ENCODE results near the gene DOK6. TPM values are rescaled to one million over a fixed set of nuclear protein-coding genes. Genes with fewer than 3 reads are reported as not detected.
"Not testable (repeated sequence)": the region's sequence is repeated elsewhere in the genome, so short reads cannot be mapped to it uniquely, and the experiment has no call there.

DOK6 gene
- total RNA-seq, 4 donors from 2014 or later: 0.20 to 0.37 (median 0.30) TPM

GRCh38 chr18:69854455-69854854 is 453.8 kb downstream of the DOK6 start:
- no peaks in the 10 kb centered on the region for H3K36me3 ChIP-seq
- no peak for DNase-seq
- H3K27ac ChIP-seq: no peak overlapping the region
- in situ Hi-C loops (cut with MboI; ENCODE audit: low pct_ligation_motif_present in 1 of 4, low pct_unique_long_range_greater_than_20kb in 1 of 4, low sequenced_read_pairs in 3 of 4): no loop called here
- 87% methylated on average over 1 of the region's 1 CpG; no CpG with 5 or more reads in 1 of the 2 donors for WGBS, 2 donors (ENCODE audit: low coverage in 1 of 2)
- H3K4me3 ChIP-seq: no peak overlapping the region
- H3K27me3 ChIP-seq: no peaks in the 10 kb centered on the region
- no peaks in the 10 kb centered on the region for H3K9me3 ChIP-seq
- TF ChIP-seq POLR2AphosphoS5 (IDR thresholded peaks at IDR 0.05): no peak
- TF ChIP-seq CTCF (IDR thresholded peaks at IDR 0.05): no peak
- no peak for TF ChIP-seq EP300 (IDR thresholded peaks at IDR 0.05; ENCODE audit: low read depth)
- no peak for TF ChIP-seq POLR2A (IDR thresholded peaks at IDR 0.05)
- peaks cover 0 to 5% (median 2%) of the 10 kb centered on the region in 4 donors for H3K4me1 ChIP-seq
- intact Hi-C loops (cut with DNase I; ENCODE audit: low total_unique reads): no loop called here

DNA sequence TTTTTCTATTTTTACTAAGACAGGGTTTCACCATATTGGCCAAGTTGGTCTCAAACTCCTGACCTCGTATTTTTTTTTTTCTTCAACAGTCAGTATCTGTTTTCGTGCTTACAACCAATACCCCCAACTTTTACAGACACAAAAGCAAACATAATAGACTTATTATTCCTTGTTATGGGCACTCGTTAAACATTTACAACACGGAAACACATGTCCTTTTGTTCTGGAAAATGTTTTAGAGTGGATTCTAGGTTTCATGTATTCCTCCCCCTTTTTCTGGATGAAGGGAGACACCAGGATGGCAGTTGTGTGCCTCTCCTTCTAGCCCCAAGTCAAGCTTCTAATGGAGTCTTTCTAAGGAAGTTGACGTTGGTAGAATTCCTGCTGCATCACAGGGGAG is 458.2 kb downstream of the DOK6 start:
- Histone ChIP-seq H3K27ac (no peak overlapping the region), H3K36me3 (no peaks in the 10 kb centered on the region), H3K27me3 (no peaks in the 10 kb centered on the region), H3K9me3 (no peaks in the 10 kb centered on the region), H3K4me1 (peaks cover 0 to 9% (median 4%) of the 10 kb centered on the region in 4 donors), H3K4me3 (no peak overlapping the region)
- TF ChIP-seq POLR2AphosphoS5 (IDR thresholded peaks at IDR 0.05): no peak
- no peak for TF ChIP-seq EP300 (IDR thresholded peaks at IDR 0.05; ENCODE audit: low read depth)
- TF ChIP-seq POLR2A (IDR thresholded peaks at IDR 0.05): no peak
- no peak for TF ChIP-seq CTCF (IDR thresholded peaks at IDR 0.05)
- intact Hi-C loops (cut with DNase I; ENCODE audit: low total_unique reads) (no loop called here), in situ Hi-C loops (cut with MboI; ENCODE audit: low pct_ligation_motif_present in 1 of 4, low pct_unique_long_range_greater_than_20kb in 1 of 4, low sequenced_read_pairs in 3 of 4) (no loop called here)
- 48 to 58% methylated on average over 4 to 5 of the region's 5 CpGs for WGBS, 2 donors (ENCODE audit: low coverage in 1 of 2)
- DNase-seq: no peak

DNA sequence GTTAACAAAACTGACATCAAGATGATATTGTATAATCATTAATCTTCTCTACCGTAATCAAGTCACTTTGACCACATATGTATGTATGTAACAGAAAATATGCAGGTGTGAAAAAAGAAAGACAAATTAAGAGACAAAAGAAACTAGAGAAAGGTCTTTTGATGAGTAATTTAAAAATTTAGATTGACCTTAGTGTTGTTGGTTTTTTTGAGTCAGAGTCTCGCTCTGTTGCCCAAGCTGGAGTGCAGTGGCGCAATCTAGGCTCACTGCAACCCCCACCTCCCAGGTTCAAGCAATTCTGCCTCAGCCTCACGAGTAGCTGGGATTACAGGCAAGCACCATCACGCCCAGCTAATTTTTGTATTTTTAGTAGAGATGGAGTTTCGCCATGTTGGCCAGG is 464.1 kb downstream of the DOK6 start:
- H3K4me1 ChIP-seq; H3K9me3 ChIP-seq; DNase-seq; H3K27ac ChIP-seq; H3K27me3 ChIP-seq; intact Hi-C loops (cut with DNase I; ENCODE audit: low total_unique reads); H3K36me3 ChIP-seq; H3K4me3 ChIP-seq; in situ Hi-C loops (cut with MboI; ENCODE audit: low pct_ligation_motif_present in 1 of 4, low pct_unique_long_range_greater_than_20kb in 1 of 4, low sequenced_read_pairs in 3 of 4): not testable (repeated sequence)
- 85 to 90% methylated on average over 5 to 6 of the region's 6 CpGs for WGBS, 2 donors (ENCODE audit: low coverage in 1 of 2)

- H3K27ac ChIP-seq: no peak overlapping the region
- no peak overlapping the region for H3K4me3 ChIP-seq
- in situ Hi-C loops (cut with MboI; ENCODE audit: low pct_ligation_motif_present in 1 of 4, low pct_unique_long_range_greater_than_20kb in 1 of 4, low sequenced_read_pairs in 3 of 4): no loop called here
- H3K9me3 ChIP-seq: no peaks in the 10 kb centered on the region
- H3K36me3 ChIP-seq: no peaks in the 10 kb centered on the region
- H3K4me1 ChIP-seq: no peaks in the 10 kb centered on the region
- WGBS, 2 donors (ENCODE audit: low coverage in 1 of 2): 56% methylated on average over 4 of the region's 4 CpGs
- no peaks in the 10 kb centered on the region for H3K27me3 ChIP-seq
- intact Hi-C loops (cut with DNase I; ENCODE audit: low total_unique reads): no loop called here
- TF ChIP-seq POLR2AphosphoS5 (IDR thresholded peaks at IDR 0.05) (no peak), EP300 (IDR thresholded peaks at IDR 0.05; ENCODE audit: low read depth) (no peak), POLR2A (IDR thresholded peaks at IDR 0.05) (no peak), CTCF (IDR thresholded peaks at IDR 0.05) (no peak)
- DNase-seq: no peak
Measured at GRCh38 chr18:69865776-69866175, 465.1 kb downstream of the DOK6 start.

- in situ Hi-C loops (cut with MboI; ENCODE audit: low pct_ligation_motif_present in 1 of 4, low pct_unique_long_range_greater_than_20kb in 1 of 4, low sequenced_read_pairs in 3 of 4) (no loop called here), intact Hi-C loops (cut with DNase I; ENCODE audit: low total_unique reads) (no loop called here)
- Histone ChIP-seq H3K9me3 (no peaks in the 10 kb centered on the region), H3K4me3 (no peak overlapping the region), H3K27me3 (no peaks in the 10 kb centered on the region), H3K36me3 (no peaks in the 10 kb centered on the region), H3K27ac (no peak overlapping the region), H3K4me1 (no peaks in the 10 kb centered on the region)
- 71 to 73% methylated on average over 4 of the region's 4 CpGs for WGBS, 2 donors (ENCODE audit: low coverage in 1 of 2)
- no peak for TF ChIP-seq EP300 (IDR thresholded peaks at IDR 0.05; ENCODE audit: low read depth)
- TF ChIP-seq CTCF (IDR thresholded peaks at IDR 0.05): no peak
- no peak for TF ChIP-seq POLR2AphosphoS5 (IDR thresholded peaks at IDR 0.05)
- TF ChIP-seq POLR2A (IDR thresholded peaks at IDR 0.05): no peak
- DNase-seq: no peak
Measured at GRCh38 chr18:69866212-69866611, 465.5 kb downstream of the DOK6 start.

Measured in transverse colon (tissue), 4 donors.